Upper lobe of left lung (tissue), 6 donors: ENCODE results near the gene BCAS3. TPM values are rescaled to one million over a fixed set of nuclear protein-coding genes. Genes with fewer than 3 reads are reported as not detected.

Source experiments
- ATAC-seq, 2 donors: fragments of 200-7000 bp; cut with Tn5 transposase; one replicate each; pipeline ENCODE4 v1.9.1; 2022; ENCODE audit warnings: mild to moderate bottlenecking in 2 of 2, moderate library complexity in 2 of 2; ENCODE audit not compliant: low FRiP score in 2 of 2
- DNase-seq, 2 donors: peaks; one replicate each; pipeline ENCODE4 v3.0.0-alpha.2; 2019 to 2020
- H3K27ac ChIP-seq, 4 donors: fragments of 200-600 bp; sonication (generic); one replicate each; pipeline ENCODE4 v1.5.1; 2016 to 2019
- H3K27me3 ChIP-seq, 4 donors: fragments of 200-600 bp; sonication (generic); one replicate each; pipeline ENCODE4 v1.5.1; 2017 to 2019
- H3K36me3 ChIP-seq, 4 donors: fragments of 200-600 bp; sonication (generic); one replicate each; pipeline ENCODE4 v1.5.1; 2016 to 2019
- H3K4me1 ChIP-seq, 4 donors: fragments of 200-600 bp; sonication (generic); one replicate each; pipeline ENCODE4 v1.5.1; 2018 to 2019
- H3K4me3 ChIP-seq, 4 donors: fragments of 200-600 bp; sonication (generic); one replicate each; pipeline ENCODE4 v1.5.1; 2017 to 2019; ENCODE audit warnings: mild to moderate bottlenecking in 2 of 4, moderate library complexity in 1 of 4
- H3K9me3 ChIP-seq, 4 donors: fragments of 200-600 bp; sonication (generic); one replicate each; pipeline ENCODE4 v1.5.1; 2018 to 2019
- EP300 ChIP-seq, 4 donors: sonication (generic); formaldehyde crosslinking; IDR thresholded peaks; one replicate each; pipeline ENCODE4 v1.5.1; 2017; ENCODE audit warnings: antibody characterized with exemption in 4 of 4, control low read depth in 2 of 4
- POLR2A ChIP-seq, 4 donors: fragments of 450-650 bp; IDR thresholded peaks; one replicate each; pipeline ENCODE4 v1.5.1; 2016 to 2017; ENCODE audit warnings: antibody characterized with exemption in 4 of 4, mild to moderate bottlenecking in 2 of 4
- POLR2AphosphoS5 ChIP-seq, 2 donors: sonication (generic); formaldehyde crosslinking; IDR thresholded peaks; one replicate each; pipeline ENCODE4 v1.5.1; 2017; ENCODE audit warnings: antibody characterized with exemption in 2 of 2
- WGBS, 2 donors: methylation state at CpG; one replicate each; pipeline ENCODE4 v1.1.5; 2017 to 2018; 5-methylcytosine and 5-hydroxymethylcytosine counted together
- total RNA-seq, 6 donors: library from RNA; depleted of rRNA in 4 of 6; stranded (reverse); fragments of >200 nt in 4 of 6; gene quantifications; one replicate each; pipeline versions ENCODE4 v1.1.0 to v1.2.1, GENCODE V29; 2016 to 2021
- TF ChIP-seq, protein P1 (sequence below), 6 experiments: fragments of 450-650 bp in 4 of 6; fragments of 200-600 bp in 2 of 6; sonication (generic) in 2 of 6; IDR thresholded peaks; one replicate each; pipeline ENCODE4 v1.5.1; 2016 to 2019; ENCODE audit warnings: antibody characterized with exemption in 6 of 6
- donor health status: DM: no; HTN: no; CAD: no; lungs with moderate emphysema.
- donor health status: DM: no; HTN: yes; CAD: no; lungs with severe emphysema.

The BCAS3 gene
- total RNA-seq, 6 donors from 2014 or later = 20.1 to 111 (median 37.0) TPM

GRCh38 chr17:61011251-61011650, 333.6 kb downstream of the BCAS3 start:
- DNase-seq (no peak), ATAC-seq (no peak)
- Histone ChIP-seq H3K4me1 (peaks cover 0 to 21% (median 7%) of the 10 kb centered on the region in 4 donors), H3K36me3 (no peaks in the 10 kb centered on the region), H3K4me3 (no peak overlapping the region), H3K27me3 (no peaks in the 10 kb centered on the region), H3K9me3 (no peaks in the 10 kb centered on the region), H3K27ac (peak overlapping the region in 1 of 4 donors; percentile 45)
- TF ChIP-seq, protein P1, sequence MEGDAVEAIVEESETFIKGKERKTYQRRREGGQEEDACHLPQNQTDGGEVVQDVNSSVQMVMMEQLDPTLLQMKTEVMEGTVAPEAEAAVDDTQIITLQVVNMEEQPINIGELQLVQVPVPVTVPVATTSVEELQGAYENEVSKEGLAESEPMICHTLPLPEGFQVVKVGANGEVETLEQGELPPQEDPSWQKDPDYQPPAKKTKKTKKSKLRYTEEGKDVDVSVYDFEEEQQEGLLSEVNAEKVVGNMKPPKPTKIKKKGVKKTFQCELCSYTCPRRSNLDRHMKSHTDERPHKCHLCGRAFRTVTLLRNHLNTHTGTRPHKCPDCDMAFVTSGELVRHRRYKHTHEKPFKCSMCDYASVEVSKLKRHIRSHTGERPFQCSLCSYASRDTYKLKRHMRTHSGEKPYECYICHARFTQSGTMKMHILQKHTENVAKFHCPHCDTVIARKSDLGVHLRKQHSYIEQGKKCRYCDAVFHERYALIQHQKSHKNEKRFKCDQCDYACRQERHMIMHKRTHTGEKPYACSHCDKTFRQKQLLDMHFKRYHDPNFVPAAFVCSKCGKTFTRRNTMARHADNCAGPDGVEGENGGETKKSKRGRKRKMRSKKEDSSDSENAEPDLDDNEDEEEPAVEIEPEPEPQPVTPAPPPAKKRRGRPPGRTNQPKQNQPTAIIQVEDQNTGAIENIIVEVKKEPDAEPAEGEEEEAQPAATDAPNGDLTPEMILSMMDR (IDR thresholded peaks at IDR 0.05) = no peak
- TF ChIP-seq POLR2AphosphoS5 (IDR thresholded peaks at IDR 0.05) = no peak
- TF ChIP-seq POLR2A (IDR thresholded peaks at IDR 0.05) = no peak
- no peak for TF ChIP-seq EP300 (IDR thresholded peaks at IDR 0.05)
- WGBS, 2 donors = 78 to 88% methylated on average over 4 of the region's 4 CpGs

DNA sequence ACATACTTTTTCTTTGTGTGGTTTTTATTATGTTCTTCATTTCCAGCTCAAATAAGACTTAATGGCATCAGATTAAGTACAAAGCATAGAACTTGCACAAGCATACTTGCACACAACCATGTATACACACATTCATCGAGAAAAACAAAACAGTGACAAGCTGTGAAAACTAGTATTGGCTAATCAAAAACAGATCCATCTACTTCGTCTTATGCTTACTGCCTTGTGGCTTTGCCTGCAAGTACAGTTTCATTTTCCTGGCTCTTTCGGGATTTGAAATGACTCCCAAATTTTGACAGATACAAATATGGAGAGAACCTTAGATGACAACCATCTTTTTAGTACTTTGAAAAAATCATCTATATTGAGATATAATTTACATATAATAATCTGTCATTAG, 338.3 kb downstream of the BCAS3 start:
- WGBS, 2 donors = 65 to 71% methylated on average over 3 of the region's 3 CpGs
- H3K4me3 ChIP-seq = no peak overlapping the region
- no peak for DNase-seq
- peak overlapping the region in 2 of 4 donors; percentile 19 to 63 for H3K27ac ChIP-seq
- ATAC-seq = no peak
- H3K4me1 ChIP-seq = no peaks in the 10 kb centered on the region
- no peaks in the 10 kb centered on the region for H3K36me3 ChIP-seq
- TF ChIP-seq POLR2A (IDR thresholded peaks at IDR 0.05) = no peak
- no peak for TF ChIP-seq EP300 (IDR thresholded peaks at IDR 0.05)
- TF ChIP-seq POLR2AphosphoS5 (IDR thresholded peaks at IDR 0.05) = no peak
- TF ChIP-seq, protein P1 (IDR thresholded peaks at IDR 0.05) = no peak
- no peaks in the 10 kb centered on the region for H3K27me3 ChIP-seq
- no peaks in the 10 kb centered on the region for H3K9me3 ChIP-seq

- DNase-seq = no peak
- Histone ChIP-seq H3K4me3 (no peak overlapping the region), H3K36me3 (no peaks in the 10 kb centered on the region), H3K27me3 (no peaks in the 10 kb centered on the region), H3K9me3 (no peaks in the 10 kb centered on the region), H3K4me1 (no peaks in the 10 kb centered on the region), H3K27ac (peak overlapping the region in 1 of 4 donors; percentile 63)
- 70 to 74% methylated on average over 3 of the region's 3 CpGs for WGBS, 2 donors
- no peak for ATAC-seq
- TF ChIP-seq EP300 (IDR thresholded peaks at IDR 0.05) = no peak
- TF ChIP-seq POLR2AphosphoS5 (IDR thresholded peaks at IDR 0.05) = no peak
- TF ChIP-seq, protein P1 (IDR thresholded peaks at IDR 0.05) = no peak
- TF ChIP-seq POLR2A (IDR thresholded peaks at IDR 0.05) = no peak
Measured at GRCh38 chr17:61017317-61018006, 339.8 kb downstream of the BCAS3 start.

DNA sequence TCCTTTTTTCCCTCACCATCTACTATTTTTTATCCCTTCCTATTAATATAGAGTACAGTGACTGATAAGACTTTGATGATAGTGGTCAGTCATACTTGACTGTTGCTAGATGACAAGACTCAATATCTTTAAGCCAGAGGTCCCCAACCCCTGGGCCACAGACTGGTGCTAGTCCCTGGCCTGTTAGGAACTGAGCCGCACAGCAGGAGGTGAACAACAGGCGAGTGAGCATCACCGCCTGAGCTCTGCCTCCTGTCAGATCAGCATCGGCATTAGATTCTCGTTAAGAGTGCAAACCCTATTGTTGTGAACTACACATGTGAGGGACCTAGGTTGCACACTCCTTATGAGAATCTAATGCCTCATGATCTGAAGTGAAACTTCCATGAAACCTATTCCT, 341.3 kb downstream of the BCAS3 start:
- no peak overlapping the region for H3K4me3 ChIP-seq
- no peak for DNase-seq
- H3K27ac ChIP-seq = no peak overlapping the region
- H3K4me1 ChIP-seq = no peaks in the 10 kb centered on the region
- H3K9me3 ChIP-seq = no peaks in the 10 kb centered on the region
- ATAC-seq = no peak
- TF ChIP-seq POLR2A (IDR thresholded peaks at IDR 0.05) = no peak
- no peak for TF ChIP-seq EP300 (IDR thresholded peaks at IDR 0.05)
- TF ChIP-seq, protein P1 (IDR thresholded peaks at IDR 0.05) = no peak
- TF ChIP-seq POLR2AphosphoS5 (IDR thresholded peaks at IDR 0.05) = no peak
- H3K36me3 ChIP-seq = no peaks in the 10 kb centered on the region
- WGBS, 2 donors = 92 to 97% methylated on average over 5 of the region's 5 CpGs
- H3K27me3 ChIP-seq = no peaks in the 10 kb centered on the region

DNA sequence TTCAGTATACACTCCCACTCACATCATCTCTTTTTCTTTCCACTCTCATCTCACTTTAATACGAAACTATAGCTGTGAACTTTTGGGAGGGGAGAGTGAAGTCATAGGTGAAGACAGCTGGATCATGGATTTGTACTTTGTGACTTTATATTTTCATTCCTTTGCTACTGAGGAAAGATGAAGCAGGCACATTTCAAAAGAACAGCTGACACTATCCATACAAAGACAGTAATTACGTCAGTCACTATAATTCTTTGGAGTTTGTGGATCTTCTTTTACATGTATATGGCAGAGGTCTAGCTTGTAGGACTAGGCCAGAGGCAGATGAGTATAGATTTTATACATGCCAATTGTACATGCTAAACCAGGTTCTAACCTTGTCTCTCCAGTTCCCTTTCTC, 346.3 kb downstream of the BCAS3 start:
- ATAC-seq (no peak), DNase-seq (no peak)
- Histone ChIP-seq H3K4me3 (no peak overlapping the region), H3K9me3 (no peaks in the 10 kb centered on the region), H3K4me1 (no peaks in the 10 kb centered on the region), H3K27me3 (no peaks in the 10 kb centered on the region), H3K27ac (no peak overlapping the region), H3K36me3 (no peaks in the 10 kb centered on the region)
- no peak for TF ChIP-seq EP300 (IDR thresholded peaks at IDR 0.05)
- no peak for TF ChIP-seq POLR2A (IDR thresholded peaks at IDR 0.05)
- TF ChIP-seq, protein P1 (IDR thresholded peaks at IDR 0.05) = no peak
- no peak for TF ChIP-seq POLR2AphosphoS5 (IDR thresholded peaks at IDR 0.05)
- 85 to 90% methylated on average over 2 of the region's 2 CpGs for WGBS, 2 donors
